Mesothelial cell of epicardium (in vitro differentiated cells): ENCODE results near the gene VPS8. TPM values are rescaled to one million over a fixed set of nuclear protein-coding genes. Genes with fewer than 3 reads are reported as not detected.

Experiments
- DNase-seq, 2 experiments: peaks; one replicate each; pipeline ENCODE4 v3.0.0; 2021; ENCODE audit warnings: low spot score in 2 of 2; ENCODE audit not compliant: unreplicated experiment in 2 of 2
- H3K27ac Mint-ChIP-seq: 2 replicates; pipeline ENCODE4 v1.8.0; 2021; ENCODE audit warnings: mixed read lengths
- H3K27me3 Mint-ChIP-seq: 2 replicates; pipeline ENCODE4 v1.8.0; 2021; ENCODE audit warnings: low read depth, mixed read lengths
- H3K36me3 Mint-ChIP-seq: 2 replicates; pipeline ENCODE4 v1.8.0; 2021; ENCODE audit warnings: mixed read lengths
- H3K4me1 Mint-ChIP-seq: 2 replicates; pipeline ENCODE4 v1.8.0; 2021; ENCODE audit warnings: mixed read lengths
- H3K4me3 Mint-ChIP-seq: 2 replicates; pipeline ENCODE4 v1.8.0; 2021; ENCODE audit warnings: mild to moderate bottlenecking, moderate library complexity, mixed read lengths
- H3K9me3 Mint-ChIP-seq: 2 replicates; pipeline ENCODE4 v1.8.0; 2021; ENCODE audit warnings: mixed read lengths
- CTCF ChIP-seq: fragments of 200-600 bp; sonication (generic); IDR thresholded peaks from one replicate; pipeline ENCODE4 v1.5.0; 2021; ENCODE audit warnings: antibody characterized with exemption; ENCODE audit not compliant: unreplicated experiment
- total RNA-seq: library from RNA; stranded (reverse); gene quantifications from 3 replicates; pipeline ENCODE4 v1.2.1, GENCODE V29; 2021

Gene VPS8
- total RNA-seq, 1 donor from 2014 or later, result 82.4 TPM

GRCh38 chr3:185030951-185031350, 219.0 kb downstream of the VPS8 start:
- no peak for TF ChIP-seq CTCF
- Mint-ChIP-seq H3K9me3 (peaks cover 22% of the 10 kb centered on the region), H3K27me3 (no peaks in the 10 kb centered on the region)

DNA sequence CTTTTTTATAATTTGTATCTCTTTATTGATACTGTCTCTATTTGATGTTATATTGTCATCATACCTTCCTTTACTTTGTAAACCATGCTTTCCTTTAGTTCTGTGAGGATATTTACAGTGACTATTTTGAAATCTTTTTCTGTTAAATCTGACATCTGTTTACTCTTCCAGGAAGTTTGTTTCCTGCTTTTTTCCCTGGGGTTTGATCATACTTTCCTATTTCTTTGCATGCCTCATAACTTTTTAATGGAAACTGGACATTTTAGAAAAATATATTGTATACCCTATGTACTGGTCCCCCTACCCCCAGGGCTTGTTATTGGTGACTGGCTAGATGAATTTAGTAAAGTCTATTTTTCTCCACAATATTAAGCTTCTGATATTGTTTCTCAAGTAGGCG, 225.8 kb downstream of the VPS8 start:
- H3K36me3 Mint-ChIP-seq, result peaks cover 47% of the 10 kb centered on the region
- TF ChIP-seq CTCF, result no peak
- peaks cover 54% of the 10 kb centered on the region for H3K9me3 Mint-ChIP-seq
- H3K4me1 Mint-ChIP-seq, result no peaks in the 10 kb centered on the region
- no peak overlapping the region for H3K4me3 Mint-ChIP-seq
- no peak for DNase-seq
- no peaks in the 10 kb centered on the region for H3K27me3 Mint-ChIP-seq
- H3K27ac Mint-ChIP-seq, result no peak overlapping the region

More at GRCh38 chr3:185030951-185031350, 219.0 kb downstream of the VPS8 start:
- Mint-ChIP-seq H3K27ac (no peak overlapping the region), H3K4me3 (no peak overlapping the region), H3K4me1 (no peaks in the 10 kb centered on the region), H3K36me3 (peaks cover 43% of the 10 kb centered on the region)
- DNase-seq, result no peak

DNA sequence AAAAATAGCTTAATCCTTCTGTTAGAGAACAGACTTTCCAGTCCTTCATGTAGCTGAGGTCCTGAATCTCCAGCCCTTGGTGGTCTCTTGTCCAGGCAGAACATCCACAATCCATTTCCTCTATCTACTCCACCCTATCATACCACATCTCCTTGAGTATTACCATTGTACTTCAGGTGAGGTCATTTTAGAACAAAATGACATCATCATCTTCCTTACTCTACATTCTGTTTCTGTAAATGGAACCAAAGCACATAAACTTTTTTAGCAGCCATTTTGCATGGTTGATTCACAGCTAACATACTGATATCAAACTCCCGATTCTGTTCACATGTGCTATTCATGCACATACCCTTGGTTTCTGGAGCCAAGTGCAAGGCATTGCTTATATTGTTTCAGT, 228.5 kb downstream of the VPS8 start:
- Mint-ChIP-seq H3K4me3 (no peak overlapping the region), H3K27me3 (no peaks in the 10 kb centered on the region), H3K4me1 (peaks cover 7% of the 10 kb centered on the region), H3K27ac (no peak overlapping the region), H3K9me3 (peaks cover 38% of the 10 kb centered on the region), H3K36me3 (peaks cover 25% of the 10 kb centered on the region)
- no peak for TF ChIP-seq CTCF
- no peak for DNase-seq

DNA sequence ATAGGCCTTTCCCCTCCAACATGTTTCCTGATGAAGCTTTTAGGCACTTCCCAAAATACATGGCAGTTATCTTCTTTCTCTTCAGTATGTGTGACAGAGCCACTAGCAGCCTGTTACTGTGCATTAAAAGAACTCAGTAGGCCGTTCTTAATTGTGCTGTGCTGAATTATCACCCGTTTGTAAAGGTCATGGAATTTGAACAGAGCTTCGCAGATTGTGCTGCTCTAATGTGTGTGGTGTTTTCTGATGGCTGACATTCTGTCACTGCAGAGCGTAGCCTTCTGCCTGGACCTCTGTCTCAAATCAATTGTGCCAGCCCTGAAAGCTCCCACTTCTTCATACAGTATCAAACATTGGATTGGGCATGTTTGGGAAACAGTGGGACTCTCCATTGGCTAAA, 229.6 kb downstream of the VPS8 start:
- H3K4me3 Mint-ChIP-seq, result no peak overlapping the region
- peaks cover 21% of the 10 kb centered on the region for H3K36me3 Mint-ChIP-seq
- H3K4me1 Mint-ChIP-seq, result peaks cover 15% of the 10 kb centered on the region
- no peaks in the 10 kb centered on the region for H3K27me3 Mint-ChIP-seq
- DNase-seq, result no peak
- no peak overlapping the region for H3K27ac Mint-ChIP-seq
- H3K9me3 Mint-ChIP-seq, result peaks cover 29% of the 10 kb centered on the region
- TF ChIP-seq CTCF, result no peak

DNA sequence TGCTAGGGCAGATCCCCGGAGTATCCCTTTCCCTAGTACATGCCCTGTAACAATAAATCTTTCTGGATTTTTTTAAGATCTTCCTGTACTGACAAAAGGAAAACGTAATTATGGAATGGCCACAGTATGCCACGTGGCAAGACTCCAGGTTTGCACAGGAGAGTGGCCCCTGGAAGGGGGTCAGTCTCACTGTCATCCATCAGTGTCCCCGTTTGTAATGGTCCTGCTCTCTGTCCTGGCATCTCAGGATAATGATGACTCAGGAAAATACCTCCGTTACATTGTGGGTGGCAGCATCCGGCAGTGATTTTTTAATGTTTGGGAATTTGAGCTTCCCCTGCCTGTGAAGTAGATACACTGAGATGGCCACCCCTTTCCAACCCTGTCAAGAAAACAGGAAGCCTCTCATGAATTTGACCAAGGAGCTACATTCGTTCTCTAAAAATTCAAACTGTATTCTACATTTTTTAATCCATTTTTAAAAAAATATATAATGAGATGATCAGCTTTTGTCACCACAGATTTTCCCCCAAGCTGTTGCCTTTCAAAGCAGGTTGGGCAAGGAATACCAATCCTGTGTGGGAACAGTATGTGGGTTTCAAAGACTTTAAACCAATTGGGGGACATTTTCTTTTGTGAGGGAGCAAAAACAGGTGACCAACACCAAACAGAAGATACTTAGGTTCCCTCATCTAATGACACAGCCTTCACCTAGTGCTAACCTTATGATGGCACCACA, 230.5 kb downstream of the VPS8 start:
- Mint-ChIP-seq H3K4me1 (peaks cover 15% of the 10 kb centered on the region), H3K36me3 (peaks cover 15% of the 10 kb centered on the region), H3K27ac (no peak overlapping the region), H3K4me3 (no peak overlapping the region), H3K9me3 (peaks cover 24% of the 10 kb centered on the region), H3K27me3 (no peaks in the 10 kb centered on the region)
- no peak for DNase-seq
- no peak for TF ChIP-seq CTCF
